Activated naive CD8-positive, alpha-beta T cell treated with anti-CD3 and anti-CD28 coated beads, Interleukin-2, amount 50 U/mL, for 16 hours (primary cell): ENCODE results near the gene RUNDC3A.
"Not testable (repeated sequence)": the region's sequence is repeated elsewhere in the genome, so short reads cannot be mapped to it uniquely, and the experiment has no call there.

Experiments
- DNase-seq: peaks from one replicate; pipeline ENCODE4 v3.0.0-alpha.2; 2020; ENCODE audit warnings: low read depth, low spot score

Gene RUNDC3A

DNA sequence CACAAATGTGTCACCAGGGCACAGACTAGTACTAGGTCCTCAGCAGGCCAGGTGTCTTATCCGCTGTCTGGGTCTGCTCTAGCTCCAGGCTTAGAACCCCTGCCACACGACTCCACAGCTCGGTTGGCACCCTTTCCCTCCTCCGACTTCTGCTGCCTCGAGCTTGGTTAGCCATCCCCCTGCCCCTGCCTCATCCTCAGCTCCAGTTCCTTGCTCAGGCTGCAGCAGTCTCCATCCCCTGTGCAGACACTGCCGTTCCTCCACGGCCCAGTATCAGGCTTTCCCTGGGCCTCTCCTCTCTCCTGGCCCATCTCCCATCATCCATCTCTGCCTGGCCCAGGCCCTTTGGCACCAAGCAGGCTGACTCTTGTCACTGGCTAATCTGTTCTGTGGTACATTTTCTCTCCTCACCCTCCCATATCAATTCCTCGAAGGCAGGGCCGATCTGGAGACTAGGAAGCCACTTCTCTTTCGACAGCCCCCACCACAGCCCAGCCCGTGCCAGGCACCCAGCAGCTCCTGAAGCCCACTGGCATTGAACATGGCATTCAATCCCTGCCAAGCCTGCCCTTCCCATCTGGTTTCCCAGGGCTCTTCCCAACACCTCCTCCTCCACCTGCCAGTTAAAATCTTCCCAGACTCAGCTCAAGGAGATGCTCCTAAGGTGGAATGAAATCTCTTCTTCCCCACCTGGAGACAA, 35.3 kb downstream of the RUNDC3A start:
- no peak for DNase-seq

DNA sequence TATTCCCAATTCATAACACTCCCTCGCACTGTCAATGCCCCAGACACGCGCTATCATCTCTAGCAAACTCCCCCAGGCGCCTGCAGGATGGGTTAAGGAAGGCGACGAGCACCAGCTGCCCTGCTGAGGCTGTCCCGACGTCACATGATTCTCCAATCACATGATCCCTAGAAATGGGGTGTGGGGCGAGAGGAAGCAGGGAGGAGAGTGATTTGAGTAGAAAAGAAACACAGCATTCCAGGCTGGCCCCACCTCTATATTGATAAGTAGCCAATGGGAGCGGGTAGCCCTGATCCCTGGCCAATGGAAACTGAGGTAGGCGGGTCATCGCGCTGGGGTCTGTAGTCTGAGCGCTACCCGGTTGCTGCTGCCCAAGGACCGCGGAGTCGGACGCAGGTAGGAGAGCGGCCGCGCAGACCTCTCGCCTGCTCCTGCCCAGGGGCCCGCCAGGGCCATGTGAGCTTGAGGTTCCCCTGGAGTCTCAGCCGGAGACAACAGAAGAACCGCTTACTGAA, 36.6 kb downstream of the RUNDC3A start, which contains the start of gene GRN:
Gene GRN (plus strand): TSS at position 364 of the 515 bp plus-strand sequence. CDS start 3,863 bp downstream, outside the sequence.
- DNase-seq = peak; percentile 70

- DNase-seq = no peak
Observed at GRCh38 chr17:44345454-44346026, 37.1 kb downstream of the RUNDC3A start.

GRCh38 chr17:44346064-44346844, 37.9 kb downstream of the RUNDC3A start:
- no peak for DNase-seq

DNA sequence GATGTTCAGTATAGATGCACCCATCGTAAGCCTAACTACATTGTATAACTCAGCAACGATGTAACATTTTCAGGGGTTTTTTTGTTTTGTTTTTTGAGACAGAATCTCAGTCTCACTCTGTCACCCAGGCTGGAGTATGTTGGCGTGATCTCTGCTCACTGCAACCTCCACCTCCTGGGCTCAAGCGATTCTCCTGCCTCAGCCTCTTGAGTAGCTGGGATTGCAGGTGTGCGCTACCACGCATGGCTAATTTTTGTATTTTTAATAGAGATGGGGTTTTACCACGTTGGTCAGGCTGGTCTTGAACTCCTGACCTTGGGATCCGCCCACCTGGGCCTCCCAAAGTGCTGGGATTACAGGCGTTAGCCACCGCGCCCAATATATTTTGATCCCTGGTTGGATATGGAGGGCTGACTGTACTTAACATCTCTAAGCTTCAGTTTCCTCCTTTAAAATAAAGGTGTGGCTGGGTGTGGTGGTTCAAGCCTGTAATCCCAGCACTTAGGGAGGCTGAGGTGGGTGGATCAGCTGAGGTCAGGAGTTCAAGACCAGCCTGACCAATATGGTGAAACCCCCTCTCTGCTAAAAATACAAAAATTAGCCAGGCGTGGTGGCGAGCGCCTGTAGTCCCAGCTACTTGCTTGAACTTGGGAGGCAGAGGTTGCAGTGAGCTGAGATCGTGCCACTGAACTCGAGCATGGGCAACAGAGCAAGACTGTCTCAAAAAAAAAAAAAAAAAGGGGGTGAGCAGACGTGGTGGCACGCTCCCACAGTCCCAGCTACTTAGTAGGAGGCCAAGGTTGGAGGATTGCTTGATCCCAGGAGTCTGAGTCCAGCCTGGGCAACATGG, 39.0 kb downstream of the RUNDC3A start:
- DNase-seq = not testable (repeated sequence)

GRCh38 chr17:44348234-44348987, 40.0 kb downstream of the RUNDC3A start:
- DNase-seq = no peak

GRCh38 chr17:44348988-44349364, 40.6 kb downstream of the RUNDC3A start:
- DNase-seq = no peak

DNA sequence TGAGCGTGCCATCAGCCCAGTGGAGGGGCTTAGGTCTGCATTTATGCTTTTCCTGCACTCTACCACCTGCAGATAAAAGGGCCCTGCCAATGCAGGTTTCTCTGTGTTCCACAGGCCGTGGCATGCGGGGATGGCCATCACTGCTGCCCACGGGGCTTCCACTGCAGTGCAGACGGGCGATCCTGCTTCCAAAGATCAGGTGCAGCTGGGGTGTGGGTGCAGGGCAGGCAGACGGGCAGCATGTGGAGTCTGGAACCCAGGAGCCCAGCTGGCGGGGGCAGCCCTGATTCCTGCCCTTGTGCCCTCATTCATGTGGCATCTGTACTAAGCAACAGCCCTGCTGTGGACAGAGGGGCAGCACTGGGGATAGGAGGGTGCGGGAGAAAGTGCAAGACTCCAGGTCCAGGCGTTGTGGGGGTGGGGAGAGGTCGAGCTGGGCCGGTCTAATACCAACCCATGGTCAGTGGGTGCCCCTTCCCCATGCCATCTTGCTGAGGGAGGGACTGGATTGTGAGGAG, 41.2 kb downstream of the RUNDC3A start:
- no peak for DNase-seq

GRCh38 chr17:44350733-44351226, 42.4 kb downstream of the RUNDC3A start:
- DNase-seq = peak; percentile 47

DNA sequence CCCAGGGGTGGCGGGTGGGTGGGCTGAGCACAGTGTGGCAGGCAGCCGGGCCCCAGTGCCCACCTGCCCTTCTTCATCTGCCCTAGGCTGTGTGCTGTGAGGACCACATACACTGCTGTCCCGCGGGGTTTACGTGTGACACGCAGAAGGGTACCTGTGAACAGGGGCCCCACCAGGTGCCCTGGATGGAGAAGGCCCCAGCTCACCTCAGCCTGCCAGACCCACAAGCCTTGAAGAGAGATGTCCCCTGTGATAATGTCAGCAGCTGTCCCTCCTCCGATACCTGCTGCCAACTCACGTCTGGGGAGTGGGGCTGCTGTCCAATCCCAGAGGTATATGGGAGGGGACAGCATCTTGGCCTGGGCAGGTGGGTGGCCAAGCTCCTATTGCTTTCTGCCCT, 43.1 kb downstream of the RUNDC3A start:
- no peak for DNase-seq

GRCh38 chr17:44351961-44352827, 43.8 kb downstream of the RUNDC3A start:
- DNase-seq = no peak

- no peak for DNase-seq
Observed at GRCh38 chr17:44352828-44353671, 44.6 kb downstream of the RUNDC3A start.

DNA sequence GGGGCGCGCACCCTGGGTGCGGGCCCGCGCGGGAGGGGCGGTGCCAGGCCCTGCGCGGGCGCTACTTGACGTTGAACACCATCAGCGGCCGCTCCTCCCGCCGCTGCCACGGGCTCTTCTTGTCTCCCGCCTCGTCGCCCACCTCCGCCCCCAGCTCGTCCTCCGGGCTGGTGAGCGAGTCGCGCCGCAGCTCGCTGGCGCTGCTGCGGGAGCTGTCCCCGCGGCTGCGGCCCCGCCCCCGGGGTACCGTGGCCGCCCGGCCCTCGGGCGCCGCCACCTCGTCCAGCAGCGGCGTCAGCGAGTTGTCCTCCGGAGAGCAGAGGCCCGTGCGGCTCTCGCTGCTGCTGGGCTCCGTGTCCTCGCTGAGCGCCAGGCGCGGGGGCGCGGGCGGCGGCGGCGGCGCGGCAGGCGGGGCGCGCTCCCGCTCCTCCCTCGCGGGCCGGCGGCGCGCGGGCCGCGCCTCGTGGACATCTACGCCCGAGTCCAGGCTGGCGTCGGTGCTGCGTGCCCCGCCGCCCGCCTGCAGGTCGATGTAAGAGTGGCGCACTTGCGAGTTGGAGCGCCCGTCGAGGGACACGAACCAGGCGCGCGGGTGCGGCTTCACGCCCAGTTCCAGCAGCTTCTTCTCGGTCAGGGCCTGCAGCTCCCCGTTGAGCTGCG, 45.4 kb downstream of the RUNDC3A start:
- no peak for DNase-seq

- DNase-seq = peak; percentile 32
Observed at GRCh38 chr17:44354582-44355561, 46.5 kb downstream of the RUNDC3A start.

DNA sequence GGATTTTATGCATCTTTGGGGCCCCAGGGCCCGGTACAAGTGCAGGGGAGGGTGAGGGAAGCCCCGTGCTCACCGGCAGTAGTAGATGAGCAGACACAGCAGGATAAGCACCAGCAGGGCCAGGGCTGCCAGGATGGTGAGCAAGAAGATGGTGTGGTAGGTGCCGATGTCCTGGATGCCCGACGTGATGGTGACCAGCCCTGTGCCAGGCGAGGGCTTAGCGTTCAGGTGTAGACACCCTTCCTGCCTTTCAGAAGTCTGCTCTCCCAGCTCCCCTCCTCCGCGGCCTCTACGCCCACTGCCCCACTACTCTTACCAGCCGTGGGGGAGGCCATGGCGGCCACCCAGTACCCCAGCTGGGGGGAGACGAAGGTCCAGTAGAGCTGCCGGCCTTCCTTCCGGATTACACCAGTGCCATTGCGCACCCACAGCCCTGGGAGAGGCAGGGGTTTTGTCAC, 47.3 kb downstream of the RUNDC3A start:
- no peak for DNase-seq

- no peak for DNase-seq
Observed at GRCh38 chr17:44356241-44356640, 47.8 kb downstream of the RUNDC3A start.

- DNase-seq = no peak
Observed at GRCh38 chr17:44358066-44358465, 49.7 kb downstream of the RUNDC3A start.
